ENCODE results near the gene EHMT1.
"Not testable (repeated sequence)": the region's sequence is repeated elsewhere in the genome, so short reads cannot be mapped to it uniquely, and the experiment has no call there.

EHMT1 gene

DNA sequence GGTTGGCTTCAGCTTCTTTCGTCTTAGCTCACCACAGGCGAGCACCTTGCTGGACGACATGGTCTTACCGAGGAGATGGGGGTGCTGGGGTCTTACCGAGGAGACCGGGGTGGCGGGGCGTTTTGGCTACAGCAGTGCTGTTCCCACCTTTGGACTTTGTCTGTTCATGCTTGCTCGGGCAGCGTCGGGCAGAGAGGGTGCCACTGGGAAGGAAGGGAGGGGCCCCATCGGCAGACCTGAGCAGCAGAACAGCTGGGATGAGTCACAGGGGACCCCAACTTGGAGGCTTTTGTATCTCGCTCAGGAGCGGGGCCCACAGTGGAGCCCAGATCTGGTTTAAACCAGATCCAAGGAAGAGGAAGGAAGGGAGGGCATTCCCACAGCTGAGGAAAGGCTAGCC, 152.8 kb downstream of the EHMT1 start:
- no peak for DNase-seq

DNA sequence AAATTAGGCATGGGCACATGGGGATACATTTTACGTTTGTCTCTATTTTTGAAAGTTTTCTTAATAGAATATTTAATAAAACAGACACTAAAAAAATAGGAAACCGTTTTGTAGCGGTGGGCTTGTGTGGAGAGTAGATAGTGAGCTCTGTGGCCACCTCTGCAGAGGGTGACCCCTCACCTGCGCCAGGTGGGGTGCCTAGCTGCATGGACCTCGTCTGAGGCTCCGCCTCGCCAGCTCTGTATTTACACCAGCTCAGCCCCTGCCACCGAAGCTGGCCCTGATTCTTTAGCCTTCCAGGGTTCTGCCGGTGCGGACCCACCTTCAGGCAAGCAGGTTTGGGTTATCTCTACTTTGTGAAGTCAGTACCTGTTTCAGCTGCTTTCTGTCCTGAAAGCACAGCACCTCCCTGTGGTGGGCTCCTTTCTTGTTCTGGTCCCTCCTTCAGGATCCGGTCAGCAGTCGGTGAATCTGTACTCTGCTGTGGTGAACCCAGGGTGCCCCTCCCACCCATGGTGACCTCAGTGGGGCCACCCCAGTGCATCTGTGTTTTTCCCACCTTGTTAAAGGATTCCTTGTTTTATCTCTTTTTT, 153.6 kb downstream of the EHMT1 start:
- DNase-seq: no peak

DNA sequence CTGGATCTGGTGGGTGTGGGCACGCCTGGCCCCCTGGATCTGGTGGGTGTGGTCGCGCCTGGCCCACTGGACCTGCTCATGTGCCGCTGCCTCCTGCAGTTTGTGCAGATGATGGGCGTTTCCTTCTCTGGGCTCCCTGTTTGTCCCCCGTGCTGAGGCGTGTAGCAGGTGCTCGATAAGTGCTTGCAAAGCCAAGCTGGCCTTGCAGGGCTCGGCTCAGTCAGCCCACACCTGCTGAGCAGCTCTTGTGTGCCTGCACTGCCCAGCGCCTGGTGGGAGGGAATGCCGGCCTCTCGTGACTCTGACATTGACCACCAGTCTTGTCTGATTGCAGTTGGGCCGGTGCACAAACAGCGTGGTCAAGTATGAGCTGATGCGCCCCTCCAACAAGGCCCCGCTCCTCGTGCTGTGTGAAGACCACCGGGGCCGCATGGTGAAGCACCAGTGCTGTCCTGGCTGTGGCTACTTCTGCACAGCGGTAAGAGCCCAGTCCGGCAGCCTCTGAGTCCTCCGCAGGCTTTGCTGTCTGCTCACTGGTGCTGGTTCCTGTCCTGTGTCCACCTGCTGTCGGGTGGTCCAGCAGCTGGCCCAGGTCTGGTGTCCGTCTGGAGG, 156.1 kb downstream of the EHMT1 start:
- DNase-seq: no peak

GRCh38 chr9:137776306-137776995, 157.6 kb downstream of the EHMT1 start:
- no peak for DNase-seq

DNA sequence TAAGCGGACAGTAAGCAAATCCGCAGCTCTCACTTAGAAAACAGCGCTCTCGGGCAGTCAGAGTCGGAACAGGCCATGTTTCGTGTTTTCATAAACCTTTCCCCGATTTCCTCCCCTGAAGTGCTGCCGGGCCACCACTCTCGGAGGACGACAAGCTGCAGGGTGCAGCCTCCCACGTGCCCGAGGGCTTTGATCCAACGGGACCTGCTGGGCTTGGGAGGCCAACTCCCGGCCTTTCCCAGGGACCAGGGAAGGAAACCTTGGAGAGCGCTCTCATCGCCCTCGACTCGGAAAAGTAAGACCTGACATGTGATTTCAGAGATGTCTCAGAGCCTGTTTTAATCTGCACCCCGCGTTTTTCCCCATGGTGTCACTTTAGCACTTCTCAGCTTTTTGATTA, 159.0 kb downstream of the EHMT1 start:
- DNase-seq: no peak

DNA sequence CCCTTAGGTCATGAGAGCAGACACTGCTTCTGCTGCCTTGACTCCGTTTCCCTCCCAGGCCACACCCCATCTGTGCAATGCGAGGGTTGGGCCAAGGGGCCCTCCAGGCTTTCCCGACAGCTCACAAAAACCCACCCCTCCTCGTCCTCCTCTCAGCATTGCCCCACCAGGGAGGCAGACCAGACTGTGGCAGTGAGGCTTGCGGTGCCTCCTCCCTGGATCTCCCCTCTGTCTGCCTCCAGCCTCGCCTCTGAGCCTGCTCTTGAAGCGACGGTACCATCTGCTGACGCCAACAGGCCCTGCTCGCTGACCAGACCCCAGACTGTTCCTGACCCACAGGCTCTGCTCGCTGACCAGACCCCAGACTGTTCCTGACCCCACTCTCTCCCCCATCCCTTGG, 159.5 kb downstream of the EHMT1 start:
- no peak for DNase-seq

- no peak for DNase-seq
Measured at GRCh38 chr9:137778914-137779313, 160.1 kb downstream of the EHMT1 start.

GRCh38 chr9:137780031-137780430, 161.2 kb downstream of the EHMT1 start:
- not testable (repeated sequence) for DNase-seq

DNA sequence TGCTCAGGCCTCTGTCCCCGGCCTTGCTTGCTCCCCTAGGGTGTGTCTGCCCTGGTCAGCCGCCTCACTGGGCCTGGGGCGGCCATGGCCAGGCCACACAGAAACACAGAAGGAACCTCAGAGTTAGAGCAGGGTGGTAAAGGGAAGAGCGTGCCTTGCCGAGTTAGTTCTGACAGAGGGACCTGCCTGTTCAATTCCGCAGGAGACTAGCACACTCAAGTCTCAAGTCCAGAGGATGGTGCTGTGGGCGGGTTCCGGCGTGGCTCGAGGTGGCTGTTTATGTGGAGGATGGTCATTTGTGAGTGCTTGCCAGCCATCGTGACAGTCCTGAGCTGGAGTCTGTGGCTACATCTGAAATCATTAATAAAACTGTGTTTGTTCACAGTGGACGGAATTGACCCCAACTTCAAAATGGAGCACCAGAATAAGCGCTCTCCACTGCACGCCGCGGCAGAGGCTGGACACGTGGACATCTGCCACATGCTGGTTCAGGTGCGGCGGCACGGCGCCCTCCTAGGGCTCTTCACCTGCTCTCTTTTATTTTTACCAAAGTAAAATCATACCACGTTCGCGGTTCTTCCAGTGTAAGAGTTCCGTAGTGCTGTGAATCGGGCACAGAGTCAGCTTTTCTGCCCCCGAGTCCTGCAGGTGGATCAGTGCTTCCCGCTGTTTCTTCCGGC, 163.2 kb downstream of the EHMT1 start:
- no peak for DNase-seq

DNA sequence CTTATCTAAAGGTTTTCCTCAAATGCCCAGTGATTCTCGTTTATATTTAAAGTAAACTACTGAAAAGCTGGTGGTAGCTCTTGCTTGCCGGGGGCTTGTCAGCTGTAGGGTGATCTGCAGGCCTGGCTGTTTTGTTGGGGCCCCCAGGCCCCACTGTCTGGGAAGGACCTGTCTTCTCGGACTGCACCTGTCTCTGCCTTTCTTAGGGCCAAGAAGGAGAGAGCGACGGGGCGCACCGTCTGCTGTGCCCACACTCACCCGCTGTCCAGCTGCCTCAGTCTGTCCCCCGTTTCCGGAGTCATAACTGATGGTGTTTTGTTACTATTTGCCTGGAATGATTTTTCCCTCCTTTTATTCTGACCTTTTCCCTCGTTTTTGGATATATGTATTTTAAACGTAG, 164.7 kb downstream of the EHMT1 start:
- DNase-seq: no peak

DNA sequence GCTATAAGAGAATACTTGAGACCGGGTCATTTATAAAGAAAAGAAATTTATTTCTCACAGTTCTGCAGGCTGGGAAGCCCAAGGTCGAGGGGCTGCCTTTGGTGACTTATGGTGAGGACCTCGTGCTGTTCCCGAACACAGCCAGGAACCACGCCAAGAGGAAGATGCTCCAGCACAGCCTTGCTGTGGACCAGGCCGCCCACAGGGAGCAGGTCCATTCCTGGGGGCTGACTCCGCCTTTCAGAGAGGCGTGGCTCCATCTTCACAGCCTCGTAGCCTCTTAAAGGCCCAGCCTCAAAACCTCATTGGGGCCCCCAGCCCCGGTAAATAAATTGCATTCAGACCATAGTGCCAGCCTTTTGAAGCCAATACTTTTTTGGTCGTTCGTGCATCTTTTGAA, 165.2 kb downstream of the EHMT1 start:
- DNase-seq: no peak

DNA sequence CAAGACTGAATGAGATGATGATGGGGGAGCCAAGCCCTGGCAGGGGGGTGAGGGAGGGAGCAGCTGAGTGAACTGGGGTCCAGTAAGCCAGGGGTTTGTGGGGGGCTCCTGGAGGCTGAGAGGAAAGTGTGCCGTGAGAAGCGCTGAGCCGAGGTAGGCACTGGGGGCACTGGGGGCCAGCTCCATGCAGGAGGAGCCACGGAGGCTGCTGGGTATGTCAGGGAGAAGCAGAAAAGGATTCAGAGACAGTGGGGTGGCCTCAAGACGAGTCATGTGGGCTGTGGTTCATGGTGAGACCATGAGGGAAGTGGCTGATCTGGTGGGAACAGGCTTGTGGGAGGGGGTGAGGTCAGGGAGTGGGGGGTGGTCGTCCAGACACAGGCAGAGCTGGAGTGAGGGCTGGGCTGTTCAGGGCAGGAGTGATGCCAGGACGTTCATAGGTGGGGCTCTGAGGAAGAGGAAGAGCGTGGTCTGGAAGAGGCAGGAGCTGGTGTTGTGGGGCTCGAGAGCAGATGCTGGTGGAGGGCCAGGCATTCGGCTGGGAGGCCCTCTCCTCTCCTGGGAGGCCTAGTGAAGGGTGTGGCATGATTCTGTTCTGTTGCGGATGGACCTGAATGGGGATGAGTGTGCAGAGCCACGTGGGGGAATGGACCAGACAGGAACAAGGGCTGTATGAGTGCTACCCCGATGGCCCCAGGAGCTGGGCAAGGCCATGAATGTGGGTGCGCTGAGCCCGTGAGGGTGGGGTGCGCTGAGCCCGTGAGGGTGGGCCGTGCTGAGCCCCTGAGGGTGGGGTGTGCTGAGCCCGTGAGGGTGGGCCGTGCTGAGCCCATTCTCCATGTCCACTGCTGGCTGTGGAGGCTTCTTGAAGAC, 166.1 kb downstream of the EHMT1 start:
- DNase-seq: no peak

- DNase-seq: no peak
Measured at GRCh38 chr9:137785704-137786161, 166.9 kb downstream of the EHMT1 start.

DNA sequence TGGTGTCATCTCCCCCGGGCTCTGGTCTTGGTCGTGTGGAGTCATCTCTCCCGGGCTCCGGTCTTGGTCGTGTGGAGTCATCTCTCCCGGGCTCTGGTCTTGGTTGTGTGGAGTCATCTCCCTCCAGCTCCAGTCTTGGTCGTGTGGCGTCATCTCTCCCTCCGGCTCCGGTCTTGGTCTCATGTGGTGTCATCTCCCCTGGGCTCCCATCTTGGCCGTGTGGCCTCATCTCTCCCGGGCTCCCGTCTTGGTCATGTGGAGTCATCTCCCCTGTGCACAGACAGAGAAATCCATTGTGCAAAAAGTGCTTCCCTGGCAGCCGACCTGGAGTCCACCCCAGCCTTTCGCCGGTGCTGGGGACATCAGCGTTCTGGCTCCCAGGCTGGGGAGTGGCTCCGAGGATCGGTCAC, 167.7 kb downstream of the EHMT1 start:
- DNase-seq: no peak

GRCh38 chr9:137787381-137787780, 168.6 kb downstream of the EHMT1 start:
- DNase-seq: no peak

- no peak for DNase-seq
Measured at GRCh38 chr9:137787786-137788505, 169.1 kb downstream of the EHMT1 start.

DNA sequence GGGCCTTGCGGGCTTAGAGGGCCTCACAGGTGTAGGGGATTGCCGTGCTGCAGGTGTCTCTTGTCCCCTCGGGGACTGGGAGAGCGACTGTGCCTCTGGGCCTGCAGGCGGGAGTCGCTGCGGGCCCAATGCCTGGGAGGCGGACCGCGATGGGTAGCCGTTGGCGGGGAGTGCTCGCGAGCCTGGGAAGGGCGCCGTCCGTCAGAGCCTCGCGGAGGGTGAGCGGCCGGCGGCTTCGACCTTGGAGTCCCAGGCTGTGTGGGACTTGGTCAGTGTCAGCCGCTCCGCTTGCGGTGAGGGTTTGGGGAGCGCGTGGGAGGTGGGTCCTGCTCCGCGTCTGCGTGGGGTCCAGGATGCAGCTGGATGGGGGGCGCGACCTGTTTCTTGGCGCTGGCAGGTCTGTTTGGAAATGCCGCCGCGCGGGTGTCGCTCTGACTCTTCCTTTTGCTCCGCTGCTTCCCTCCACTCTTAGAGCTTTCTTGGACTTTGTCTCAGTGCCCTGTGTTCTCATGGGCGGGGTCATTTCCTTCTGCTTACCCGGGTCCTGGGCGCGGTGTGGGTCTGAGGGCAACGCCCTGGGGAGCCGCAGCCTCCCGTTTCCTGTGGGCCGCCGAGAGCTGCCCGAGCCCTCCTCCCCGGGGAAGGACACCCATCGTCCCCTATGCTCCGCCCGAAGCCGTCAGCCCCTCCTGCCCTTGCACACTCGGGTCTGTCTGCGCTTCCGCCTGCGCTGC, 169.9 kb downstream of the EHMT1 start:
- no peak for DNase-seq

- no peak for DNase-seq
Measured at GRCh38 chr9:137789295-137789895, 170.6 kb downstream of the EHMT1 start.

DNA sequence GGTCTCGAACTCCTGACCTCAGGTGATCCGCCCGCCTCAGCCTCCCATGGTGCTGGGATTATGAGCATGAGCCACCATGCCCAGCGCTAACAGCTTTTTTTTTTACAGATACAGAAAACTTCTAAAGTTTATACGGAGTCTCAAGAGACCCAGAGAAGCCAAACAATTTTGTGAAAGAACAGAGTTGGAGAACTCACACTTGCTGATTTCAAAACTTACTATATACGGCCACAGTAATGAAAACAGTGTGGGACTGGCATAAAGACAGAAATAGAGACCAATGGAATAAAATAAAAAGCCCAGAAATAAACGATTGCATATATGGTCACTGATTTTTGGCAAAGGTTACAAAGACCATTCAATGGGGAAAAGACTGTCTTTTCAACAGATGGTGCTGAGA, 173.1 kb downstream of the EHMT1 start:
- no peak for DNase-seq

- DNase-seq: no peak
Measured at GRCh38 chr9:137793196-137793841, 174.5 kb downstream of the EHMT1 start.
